GM19043 (cell line): ENCODE results near the gene NEU4.

Experiments used
- ATAC-seq: cut with Tn5 transposase; IDR thresholded peaks from one replicate; pipeline ENCODE4 v1.9.1; 2021; ENCODE audit warnings: low read depth; ENCODE audit not compliant: unreplicated experiment

Gene NEU4

DNA sequence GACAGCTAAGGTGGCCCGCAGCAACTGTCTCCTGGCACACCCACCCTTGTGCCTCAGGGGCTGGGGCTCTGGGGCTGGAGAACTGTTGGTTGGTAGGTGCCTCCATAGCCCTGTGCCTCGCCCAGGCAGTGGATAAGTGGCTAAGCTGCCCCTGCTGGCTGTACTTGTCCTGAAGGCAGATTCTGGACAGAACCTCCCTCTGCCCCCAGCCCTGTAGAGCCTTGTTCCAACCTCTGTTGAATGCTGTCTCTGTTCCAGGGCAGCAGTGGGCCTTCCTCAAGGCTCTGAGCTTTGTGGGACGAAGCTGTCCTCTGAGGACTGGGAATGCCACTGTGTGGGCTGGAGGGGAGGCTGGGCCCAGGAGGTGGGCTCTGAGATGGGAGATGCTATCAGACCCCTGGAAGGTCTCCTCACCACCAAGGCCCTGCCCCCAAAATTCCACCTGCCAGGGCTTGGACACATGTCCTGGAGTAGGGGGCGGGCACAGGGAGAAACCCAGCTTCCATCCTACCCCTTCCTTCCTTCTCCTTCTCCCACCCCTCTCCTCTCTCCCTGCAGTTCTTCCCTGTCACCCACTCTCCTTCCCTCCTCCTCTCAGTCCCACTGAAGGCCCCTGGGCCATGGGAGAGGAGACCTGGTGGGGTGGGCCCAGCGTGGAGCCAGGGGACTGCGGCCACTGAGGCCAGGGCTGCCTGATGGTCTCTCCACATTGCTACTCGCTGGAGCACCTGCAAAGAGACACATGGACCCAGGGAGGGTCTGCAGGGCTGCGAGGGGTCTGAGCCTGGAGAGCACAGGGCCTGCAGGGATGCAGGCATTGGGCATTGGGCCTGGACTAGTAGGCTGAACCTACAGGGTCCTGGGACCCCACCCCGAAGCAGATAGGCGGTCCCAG lies 51.4 kb downstream of the NEU4 start:
- ATAC-seq = no peak

DNA sequence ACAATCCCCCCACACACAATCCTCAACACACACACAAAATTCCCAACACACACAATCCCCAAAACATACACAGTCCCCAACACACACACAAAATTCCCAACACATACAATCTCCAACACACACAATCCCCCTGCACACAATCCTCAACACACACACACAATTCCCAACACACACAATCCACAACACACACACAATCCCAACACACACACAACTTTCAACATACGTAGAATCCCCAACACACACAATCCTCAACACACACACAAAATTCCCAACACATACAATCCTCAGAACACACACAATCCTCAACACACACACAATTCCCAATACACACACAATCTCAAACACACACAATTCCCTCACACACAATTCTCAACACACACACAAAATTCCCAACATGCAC lies 52.3 kb downstream of the NEU4 start:
- no peak for ATAC-seq

DNA sequence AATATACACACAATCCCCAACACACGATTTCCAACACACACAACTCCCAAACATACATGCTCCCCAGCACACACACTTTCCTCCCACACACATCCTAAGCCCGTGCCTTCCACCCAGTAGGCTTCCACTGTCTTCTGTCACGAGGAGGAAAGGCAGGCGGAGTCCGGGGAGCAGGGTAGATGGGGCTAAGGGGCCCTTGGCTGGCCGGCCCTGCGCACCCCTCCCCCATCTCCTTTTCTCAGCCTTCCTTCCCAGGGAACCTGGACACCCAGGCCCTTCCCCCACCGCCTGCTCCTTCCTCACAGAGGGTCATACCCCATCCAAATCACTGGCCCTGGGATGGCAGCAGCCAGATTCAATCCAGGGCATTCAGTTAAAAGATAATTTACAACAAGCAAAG lies 53.1 kb downstream of the NEU4 start:
- ATAC-seq = no peak

DNA sequence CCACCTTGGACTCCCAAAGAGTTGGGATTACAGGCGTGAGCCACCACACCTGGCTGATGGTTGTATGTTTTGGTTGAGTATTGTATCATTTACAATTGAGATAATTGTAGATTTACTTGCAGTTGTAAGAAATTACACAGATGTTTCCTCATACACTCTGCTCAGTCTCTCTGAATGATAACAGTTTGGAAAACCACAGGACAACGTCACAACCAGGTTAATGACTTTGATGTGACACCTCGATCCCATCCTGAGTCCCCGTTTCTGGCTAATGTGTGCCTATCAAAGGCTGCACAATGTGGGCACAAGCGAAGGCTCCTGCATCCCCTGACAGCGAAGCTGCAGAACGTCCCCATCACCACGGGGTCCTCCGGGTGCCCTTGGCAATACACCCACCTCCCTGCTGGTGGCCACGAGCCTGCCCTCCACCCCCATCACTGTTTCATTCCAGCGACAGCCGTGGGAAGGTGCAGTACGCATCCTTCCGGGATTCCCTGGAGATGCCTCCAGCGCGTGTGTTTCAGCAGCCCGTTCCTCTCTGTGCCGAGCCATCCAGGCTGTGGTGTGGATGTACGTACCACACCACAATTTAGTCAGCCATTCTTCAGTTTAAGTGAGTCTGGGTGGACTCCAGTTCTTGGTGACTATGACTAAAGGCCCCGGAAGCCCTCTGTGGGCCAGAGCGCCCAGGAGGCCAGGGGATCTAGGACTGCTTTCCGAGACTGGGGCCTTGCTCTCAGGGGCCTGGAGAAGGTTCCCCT lies 54.0 kb downstream of the NEU4 start:
- ATAC-seq = no peak

DNA sequence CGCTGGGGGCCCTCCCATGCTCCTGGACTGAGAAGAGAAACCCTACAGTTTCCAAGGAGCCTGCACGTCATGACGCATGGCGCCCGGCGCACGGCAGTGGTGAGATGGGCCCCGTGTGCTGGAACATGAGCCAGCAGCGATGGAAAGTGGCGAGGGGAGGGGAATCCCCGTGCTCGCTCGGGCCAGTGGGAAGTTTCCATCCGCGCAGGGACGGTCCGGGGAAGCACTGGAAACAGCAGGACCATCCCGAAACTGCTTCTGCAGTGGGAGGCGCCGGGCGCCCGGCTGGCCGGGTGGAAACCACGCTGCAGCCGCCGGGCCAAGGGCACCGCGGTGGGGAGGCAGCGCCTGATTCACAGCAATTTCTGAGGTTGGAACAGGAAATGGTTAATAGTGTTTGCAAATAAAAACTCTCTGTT lies 54.6 kb downstream of the NEU4 start:
- no peak for ATAC-seq

DNA sequence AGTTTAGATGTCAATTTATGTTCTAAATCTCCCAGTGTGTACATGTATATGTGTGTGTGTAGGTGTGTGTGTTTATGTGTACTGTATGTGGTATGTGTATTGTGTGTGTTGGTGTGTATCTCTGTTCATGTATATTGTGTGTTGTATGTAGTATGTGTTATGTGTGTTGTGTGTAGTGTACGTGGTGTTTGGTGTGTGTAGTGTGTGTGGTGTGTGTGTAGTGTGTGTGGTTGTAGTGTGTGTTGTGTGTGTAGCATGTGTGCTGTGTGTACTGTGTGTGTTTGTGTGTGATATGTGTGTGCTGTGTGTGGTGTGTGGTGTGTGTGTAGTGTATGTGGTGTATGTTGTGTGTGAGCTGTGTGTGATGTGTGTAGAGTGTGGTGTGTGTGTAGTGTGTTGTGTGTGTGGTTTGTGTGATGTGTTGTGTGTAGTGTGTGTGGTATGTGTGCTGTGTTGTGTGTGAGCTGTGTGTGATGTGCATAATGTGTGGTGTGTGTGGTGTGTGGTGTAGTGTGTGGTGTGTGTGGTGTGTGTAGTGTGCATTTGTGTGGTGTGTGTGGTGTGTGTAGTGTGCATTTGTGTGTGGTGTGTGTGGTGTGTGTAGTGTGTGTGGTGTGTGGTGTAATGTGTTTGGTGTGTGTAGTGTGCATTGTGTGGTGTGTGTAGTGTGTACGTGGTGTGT lies 55.3 kb downstream of the NEU4 start:
- no peak for ATAC-seq

DNA sequence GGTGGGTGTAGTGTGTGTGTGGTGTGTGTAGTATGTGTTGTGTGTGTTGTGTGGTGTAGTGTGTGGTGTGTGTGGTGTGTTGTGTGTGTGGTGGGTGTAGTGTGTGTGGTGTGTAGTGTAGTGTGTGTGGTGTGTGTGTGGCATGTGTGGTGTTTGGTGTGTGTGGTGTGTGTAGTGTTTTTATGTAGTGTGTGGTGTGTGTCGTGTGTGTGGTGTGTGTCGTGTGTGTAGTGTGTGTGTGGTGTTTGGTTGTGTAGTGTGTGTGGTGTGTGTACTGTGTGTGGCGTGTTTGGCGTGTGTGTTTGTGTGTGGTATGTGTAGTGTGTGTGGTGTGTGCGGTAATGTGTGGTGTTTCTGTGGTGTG lies 55.8 kb downstream of the NEU4 start:
- no peak for ATAC-seq

DNA sequence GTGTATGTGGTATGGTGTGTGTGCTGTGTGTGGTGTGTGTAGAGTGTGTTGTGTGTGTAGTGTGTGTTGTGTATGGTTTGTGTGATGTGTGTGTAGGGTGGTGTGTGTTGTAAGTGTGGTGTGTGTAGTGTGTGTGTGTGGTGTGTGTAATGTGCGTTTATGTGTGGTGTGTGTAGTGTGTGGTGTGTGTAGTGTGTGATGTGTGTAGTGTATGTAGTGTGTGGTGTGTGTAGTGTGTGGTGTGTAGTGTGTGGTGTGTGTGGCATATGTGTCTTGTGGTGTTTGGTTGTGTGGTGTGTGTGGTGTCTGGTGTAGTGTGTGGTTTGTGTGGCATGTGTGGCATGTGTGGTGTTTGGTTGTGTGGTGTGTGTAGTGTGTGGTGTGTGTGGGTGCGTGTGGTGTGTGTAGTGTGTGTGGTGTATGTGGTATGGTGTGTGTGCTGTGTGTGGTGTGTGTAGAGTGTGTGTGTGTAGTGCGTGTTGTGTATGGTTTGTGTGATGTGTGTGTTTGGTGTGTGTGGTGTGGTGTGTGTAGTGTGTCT lies 56.5 kb downstream of the NEU4 start:
- no peak for ATAC-seq

DNA sequence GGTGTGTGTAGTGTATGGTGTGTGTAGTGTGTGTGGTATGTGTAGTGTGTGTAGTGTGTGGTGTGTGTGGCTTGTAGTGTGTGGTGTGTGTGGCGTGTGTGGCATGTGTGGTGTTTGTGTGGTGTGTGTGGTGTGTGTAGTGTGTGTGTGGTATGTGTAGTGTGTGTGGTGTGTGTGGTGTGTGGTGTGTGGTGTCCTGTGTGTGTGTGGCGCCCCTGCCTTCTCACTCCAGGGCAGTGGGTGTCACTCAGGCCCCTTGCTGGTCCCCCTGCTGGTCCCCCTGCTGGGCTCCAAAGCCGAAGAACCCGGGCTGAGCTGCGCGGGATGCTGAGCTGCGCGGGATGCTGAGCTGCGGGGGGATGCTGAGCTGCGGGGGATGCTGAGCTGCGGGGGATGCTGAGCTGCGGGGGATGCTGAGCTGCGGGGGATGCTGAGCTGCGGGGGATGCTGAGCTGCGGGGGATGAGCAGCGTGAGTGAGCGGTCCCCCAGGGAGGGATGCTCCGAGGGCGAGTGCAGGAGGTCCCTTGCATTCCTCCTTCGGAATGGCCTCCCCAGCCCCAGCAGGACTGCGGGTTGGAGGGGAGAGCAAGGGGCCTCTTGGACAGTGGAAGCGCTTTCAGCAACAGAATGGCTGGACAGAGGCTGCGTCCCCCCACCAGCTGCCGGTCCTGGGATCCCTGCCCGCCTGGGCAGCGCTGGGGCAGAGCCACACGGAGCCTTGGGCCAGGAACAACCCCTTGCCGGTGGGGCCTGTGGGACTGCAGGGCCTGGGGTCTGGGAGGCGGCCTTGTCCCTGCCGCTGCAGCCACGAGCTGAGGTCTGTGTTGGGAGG lies 57.2 kb downstream of the NEU4 start:
- ATAC-seq = no peak
